ENCODE measurements around the gene BAAT.

Gene BAAT

GRCh38 chr9:101417389-101417788 is 32.6 kb upstream of the BAAT start:
- no peak for TF ChIP-seq CTCF (conservative IDR thresholded peaks at IDR 0.05; ENCODE audit: low read depth)
- CTCF ChIA-PET, result interaction anchor here (1.2 kb wide), 1 partner anchor 42 kb away, joined by 4 read pairs; no protein-coding TSS in a partner anchor

GRCh38 chr9:101415578-101415977 is 30.8 kb upstream of the BAAT start:
- ChIA-PET POLR2A (ENCODE audit: low non-redundant PET) (no interaction called here), CTCF (no interaction called here)
- TF ChIP-seq CTCF (conservative IDR thresholded peaks at IDR 0.05; ENCODE audit: low read depth), result no peak
- DNase-seq (ENCODE audit: low spot score), result no peak
- H3K27ac ChIP-seq, result no peak overlapping the region

More at GRCh38 chr9:101417389-101417788, 32.6 kb upstream of the BAAT start:
- no peak for DNase-seq (ENCODE audit: low spot score)
- POLR2A ChIA-PET (ENCODE audit: low non-redundant PET), result no interaction called here
- no peak overlapping the region for H3K27ac ChIP-seq

- no peak overlapping the region for H3K27ac ChIP-seq
- no peak for DNase-seq (ENCODE audit: low spot score)
- TF ChIP-seq CTCF (conservative IDR thresholded peaks at IDR 0.05; ENCODE audit: low read depth), result no peak
- POLR2A ChIA-PET (ENCODE audit: low non-redundant PET), result no interaction called here
- CTCF ChIA-PET, result interaction anchor here (0.6 kb wide), 2 partner anchors 15 to 42 kb away, joined by 3 to 9 read pairs; no protein-coding TSS in a partner anchor
Measured at GRCh38 chr9:101414839-101415238, 30.0 kb upstream of the BAAT start.

- CTCF ChIA-PET, result interaction anchor here (0.5 kb wide), 1 partner anchor 501 kb away, joined by 5 read pairs; no protein-coding TSS in a partner anchor
- no peak overlapping the region for H3K27ac ChIP-seq
- no peak for TF ChIP-seq CTCF (conservative IDR thresholded peaks at IDR 0.05; ENCODE audit: low read depth)
- DNase-seq (ENCODE audit: low spot score), result no peak
- POLR2A ChIA-PET (ENCODE audit: low non-redundant PET), result no interaction called here
Measured at GRCh38 chr9:101409079-101409477, 24.3 kb upstream of the BAAT start.

- no peak overlapping the region for H3K27ac ChIP-seq
- ChIA-PET POLR2A (ENCODE audit: low non-redundant PET) (no interaction called here), CTCF (interaction anchor here (0.5 kb wide), 1 partner anchor 501 kb away, joined by 5 read pairs; no protein-coding TSS in a partner anchor)
- DNase-seq (ENCODE audit: low spot score), result no peak
- TF ChIP-seq CTCF (conservative IDR thresholded peaks at IDR 0.05; ENCODE audit: low read depth), result no peak
Measured at GRCh38 chr9:101408374-101409078, 23.7 kb upstream of the BAAT start.

- no peak for DNase-seq (ENCODE audit: low spot score)
- no peak for TF ChIP-seq CTCF (conservative IDR thresholded peaks at IDR 0.05; ENCODE audit: low read depth)
- no peak overlapping the region for H3K27ac ChIP-seq
- CTCF ChIA-PET, result interaction anchor here (0.7 kb wide), 1 partner anchor 68 kb away, joined by 3 read pairs; no protein-coding TSS in a partner anchor
- POLR2A ChIA-PET (ENCODE audit: low non-redundant PET), result interaction anchor here (0.7 kb wide), 1 partner anchor 1250 kb away, joined by 4 read pairs; no protein-coding TSS in a partner anchor
Measured at GRCh38 chr9:101403516-101404285, 18.9 kb upstream of the BAAT start.
